GM12891 (cell line): Measurements from ENCODE around the gene DNAJA3.
A peak's percentile ranks its signal among the peaks of the same experiment; 100 is the strongest.

Source experiments
- PAX5 ChIP-seq: IDR thresholded peaks from 2 replicates; pipeline ENCODE4 v1.6.1; 2011; ENCODE audit warnings: low read length, moderate library complexity, mild to moderate bottlenecking; ENCODE audit not compliant: insufficient read depth, severe bottlenecking
- POLR2A ChIP-seq: IDR thresholded peaks from 2 replicates; pipeline ENCODE4 v1.6.1; 2011; ENCODE audit warnings: low read depth, low read length, control low read depth
- POLR2AphosphoS5 ChIP-seq: IDR thresholded peaks from 2 replicates; pipeline ENCODE4 v1.6.1; 2011; ENCODE audit warnings: low read depth, low read length, control low read depth
- POU2F2 ChIP-seq: IDR thresholded peaks from 2 replicates; pipeline ENCODE4 v1.6.1; 2011; ENCODE audit warnings: low read depth, mild to moderate bottlenecking, control low read depth, low read length, moderate library complexity
- TAF1 ChIP-seq: IDR thresholded peaks from 2 replicates; pipeline ENCODE4 v1.6.1; 2011; ENCODE audit warnings: low read depth, low read length, control low read depth

- TF ChIP-seq POLR2AphosphoS5 (peak; percentile 59), TAF1 (peak; percentile 30; the same call in 1 of the 2 replicates), POLR2A (peak; percentile 56; the same call in 1 of the 2 replicates), PAX5 (peak; percentile 28), POU2F2 (no peak)
These were observed 9.3 kb upstream of the DNAJA3 start, which contains the start of gene CORO7 for GRCh38 chr16:4416200-4417032.
